BLaER1 treated with 17β-estradiol and CSF1 and Interleukin-3, amounts not matched to agents 10 nM and 100 nM (cell line): ENCODE measurements around the gene S100A16.
"Not testable (repeated sequence)": the region's sequence is repeated elsewhere in the genome, so short reads cannot be mapped to it uniquely, and the experiment has no call there.

Experiments
- H3K27ac ChIP-seq, 11 experiments: shearing (Covaris generic); formaldehyde crosslinking; 2 replicates each; pipeline ENCODE4 v1.8.1; 2022
- H3K27me3 ChIP-seq, 11 experiments: shearing (Covaris generic); formaldehyde crosslinking; 2 replicates each; pipeline ENCODE4 v1.8.1; 2022
- H3K36me3 ChIP-seq, 11 experiments: shearing (Covaris generic); formaldehyde crosslinking; 2 replicates each; pipeline ENCODE4 v1.8.1; 2022
- H3K4me1 ChIP-seq, 10 experiments: shearing (Covaris generic); formaldehyde crosslinking; 2 replicates each; pipeline ENCODE4 v1.8.1; 2022
- H3K4me2 ChIP-seq, 11 experiments: shearing (Covaris generic); formaldehyde crosslinking; 2 replicates each; pipeline ENCODE4 v1.8.1; 2022
- H3K4me3 ChIP-seq, 10 experiments: shearing (Covaris generic); formaldehyde crosslinking; 2 replicates each; pipeline ENCODE4 v1.8.1; 2022
- H3K9ac ChIP-seq, 11 experiments: shearing (Covaris generic); formaldehyde crosslinking; 2 replicates each; pipeline ENCODE4 v1.8.1; 2022
- H3K9me3 ChIP-seq, 11 experiments: shearing (Covaris generic); formaldehyde crosslinking; replicated peaks in 1 of 11; 2 replicates each; pipeline ENCODE4 v1.8.1; 2022
- H4K20me1 ChIP-seq, 11 experiments: shearing (Covaris generic); formaldehyde crosslinking; 2 replicates each; pipeline ENCODE4 v1.8.1; 2022
- Cebpa-rat ChIP-seq, 11 experiments: shearing (Covaris generic); IDR thresholded peaks; 2 replicates each; pipeline ENCODE4 v1.8.1; 2022

The S100A16 gene

DNA sequence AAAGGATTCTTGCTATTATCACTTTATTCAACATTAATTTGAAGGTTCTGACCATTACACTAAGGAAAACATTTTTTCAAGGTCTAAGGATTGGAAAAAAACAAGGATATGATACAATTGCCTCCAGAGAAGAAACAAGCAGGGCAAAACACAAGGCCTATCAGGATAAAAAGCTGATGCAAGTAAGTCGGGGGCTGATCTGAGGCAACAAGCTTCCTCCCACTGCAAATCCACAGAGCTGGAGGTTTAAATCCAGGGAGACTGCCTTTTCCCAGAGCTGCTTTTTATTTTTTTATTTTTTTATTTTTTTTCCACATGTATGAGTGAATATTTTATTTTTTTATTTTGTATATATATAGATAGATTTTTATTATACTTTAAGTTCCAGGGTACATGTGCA, 27.9 kb downstream of the S100A16 start:
- no peak for TF ChIP-seq Cebpa-rat (IDR thresholded peaks at IDR 0.05)
- no peak overlapping the region for H3K27ac ChIP-seq

DNA sequence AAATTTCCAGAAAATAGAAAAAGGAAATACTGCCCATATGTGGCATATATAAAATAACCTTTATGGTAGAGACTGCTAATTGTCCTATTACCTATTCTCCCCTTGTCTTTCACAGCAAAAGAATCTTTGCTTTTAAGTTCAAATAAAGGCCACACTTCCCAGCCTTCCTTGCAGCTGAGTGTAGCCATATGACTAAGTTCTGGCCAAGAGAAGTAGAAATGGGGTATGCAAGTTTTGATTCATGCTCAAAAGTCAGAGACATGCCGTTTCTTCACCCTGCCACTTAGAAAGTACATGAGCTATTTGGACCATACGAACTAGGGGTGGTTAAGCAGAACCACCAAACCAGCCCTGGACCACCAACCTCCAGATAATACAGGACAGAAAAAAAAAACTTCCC, 29.0 kb downstream of the S100A16 start:
- Histone ChIP-seq H3K9me3 (no peaks in the 10 kb centered on the region), H3K27ac (no peak overlapping the region), H3K9ac (no peak overlapping the region), H3K27me3 (no peaks in the 10 kb centered on the region), H3K36me3 (no peaks in the 10 kb centered on the region), H3K4me3 (no peak overlapping the region), H3K4me2 (no peak overlapping the region), H3K4me1 (peaks cover 9 to 26% (median 21%) of the 10 kb centered on the region in 10 experiments), H4K20me1 (no peaks in the 10 kb centered on the region)
- no peak for TF ChIP-seq Cebpa-rat (IDR thresholded peaks at IDR 0.05)

More for the DNA sequence above, 27.9 kb downstream of the S100A16 start:
- Histone ChIP-seq H3K27me3 (no peaks in the 10 kb centered on the region), H3K4me1 (peaks cover 9 to 27% (median 21%) of the 10 kb centered on the region in 10 experiments), H3K9me3 (no peaks in the 10 kb centered on the region), H3K36me3 (no peaks in the 10 kb centered on the region), H3K4me2 (no peak overlapping the region), H3K9ac (no peak overlapping the region), H3K4me3 (no peak overlapping the region), H4K20me1 (no peaks in the 10 kb centered on the region)

DNA sequence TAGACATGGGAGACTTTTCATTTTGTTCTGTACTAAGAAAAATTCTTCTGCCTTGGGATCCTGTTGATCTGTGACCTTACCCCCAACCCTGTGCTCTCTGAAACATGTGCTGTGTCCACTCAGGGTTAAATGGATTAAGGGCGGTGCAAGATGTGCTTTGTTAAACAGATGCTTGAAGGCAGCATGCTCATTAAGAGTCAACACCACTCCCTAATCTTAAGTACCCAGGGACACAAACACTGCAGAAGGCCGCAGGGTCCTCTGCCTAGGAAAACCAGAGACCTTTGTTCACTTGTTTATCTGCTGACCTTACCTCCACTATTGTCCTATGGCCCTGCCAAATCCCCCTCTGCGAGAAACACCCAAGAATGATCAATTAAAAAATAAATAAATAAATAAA, 29.4 kb downstream of the S100A16 start:
- H3K27me3 ChIP-seq, H3K9ac ChIP-seq, H3K9me3 ChIP-seq, H3K4me3 ChIP-seq, H3K27ac ChIP-seq, H3K36me3 ChIP-seq, H3K4me2 ChIP-seq, H4K20me1 ChIP-seq: not testable (repeated sequence)
- H3K4me1 ChIP-seq, result peaks cover 9 to 22% (median 19%) of the 10 kb centered on the region in 10 experiments

DNA sequence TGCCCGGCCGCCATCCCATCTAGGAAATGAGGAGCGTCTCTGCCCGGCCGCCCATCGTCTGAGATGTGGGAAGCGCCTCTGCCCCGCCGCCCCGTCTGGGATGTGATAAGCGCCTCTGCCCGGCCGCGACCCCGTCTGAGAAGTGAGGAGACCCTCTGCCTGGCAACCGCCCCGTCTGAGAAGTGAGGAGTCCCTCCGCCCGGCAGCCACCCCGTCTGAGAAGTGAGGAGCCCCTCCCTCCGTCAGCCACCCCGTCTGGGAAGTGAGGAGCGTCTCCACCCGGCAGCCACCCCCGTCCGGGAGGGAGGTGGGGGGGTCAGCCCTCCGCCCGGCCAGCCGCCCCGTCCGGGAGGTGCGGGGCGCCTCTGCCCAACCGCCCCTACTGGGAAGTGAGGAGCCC, 30.1 kb downstream of the S100A16 start:
- H4K20me1 ChIP-seq, H3K27me3 ChIP-seq, H3K4me3 ChIP-seq, H3K4me2 ChIP-seq, H3K27ac ChIP-seq, H3K36me3 ChIP-seq, H3K9me3 ChIP-seq, H3K9ac ChIP-seq: not testable (repeated sequence)
- peaks cover 7 to 16% (median 14%) of the 10 kb centered on the region in 10 experiments; a peak in 19 of 20 replicates for H3K4me1 ChIP-seq

DNA sequence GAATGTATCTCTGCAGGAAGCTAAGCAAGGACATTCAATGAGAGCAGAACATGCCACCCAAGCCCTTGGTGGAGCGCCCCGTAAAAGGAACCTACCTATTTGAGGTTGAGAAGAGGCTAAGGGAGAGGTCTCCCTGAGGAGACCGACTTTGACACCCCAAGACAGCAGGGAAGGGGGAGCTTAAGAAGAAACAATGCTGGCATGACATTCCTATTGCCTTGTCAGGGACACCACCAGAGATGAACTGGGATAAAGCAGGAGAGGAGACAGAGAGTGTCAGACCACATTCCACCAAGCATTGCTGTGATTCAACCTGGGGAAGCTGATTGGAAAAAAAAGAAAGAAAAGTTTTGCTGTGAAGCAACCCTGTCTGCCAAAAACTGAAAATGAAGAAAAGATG, 34.0 kb downstream of the S100A16 start:
- H3K27ac ChIP-seq, result no peak overlapping the region
- no peak for TF ChIP-seq Cebpa-rat (IDR thresholded peaks at IDR 0.05)
- no peaks in the 10 kb centered on the region for H3K36me3 ChIP-seq
- H3K9me3 ChIP-seq, result peaks cover 0 to 11% (median 7%) of the 10 kb centered on the region in 11 experiments; a peak in 13 of 22 replicates
- no peak overlapping the region for H3K4me3 ChIP-seq
- no peak overlapping the region for H3K4me2 ChIP-seq
- H3K27me3 ChIP-seq, result no peaks in the 10 kb centered on the region
- H3K9ac ChIP-seq, result no peak overlapping the region
- H3K4me1 ChIP-seq, result peaks cover 9 to 23% (median 15%) of the 10 kb centered on the region in 10 experiments
- H4K20me1 ChIP-seq, result no peaks in the 10 kb centered on the region

DNA sequence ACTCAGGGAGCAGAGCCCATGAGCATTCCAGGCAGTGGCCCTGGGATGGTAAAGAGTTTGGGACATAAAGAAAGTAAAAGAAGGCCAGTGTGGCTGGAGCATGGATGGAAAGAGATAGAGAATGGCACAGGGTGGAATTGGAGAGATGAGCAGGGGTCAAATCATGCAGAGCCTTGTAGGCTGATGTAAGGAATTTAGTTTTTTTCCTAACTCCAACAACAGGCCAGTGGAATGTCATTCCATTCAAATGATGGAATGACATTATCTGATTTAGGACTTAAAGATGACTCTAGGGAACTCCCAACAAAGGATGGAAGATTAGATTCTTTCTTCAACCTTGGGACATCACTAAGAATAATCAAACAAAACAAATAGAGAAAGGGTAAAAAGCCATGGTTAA, 34.4 kb downstream of the S100A16 start:
- no peak overlapping the region for H3K4me2 ChIP-seq
- no peak for TF ChIP-seq Cebpa-rat (IDR thresholded peaks at IDR 0.05)
- peaks cover 13 to 28% (median 20%) of the 10 kb centered on the region in 10 experiments for H3K4me1 ChIP-seq
- no peak overlapping the region for H3K4me3 ChIP-seq
- H3K27me3 ChIP-seq, result no peaks in the 10 kb centered on the region
- no peaks in the 10 kb centered on the region for H3K36me3 ChIP-seq
- no peak overlapping the region for H3K9ac ChIP-seq
- peaks cover 0 to 15% (median 7%) of the 10 kb centered on the region in 11 experiments; a peak in 13 of 22 replicates for H3K9me3 ChIP-seq
- no peak overlapping the region for H3K27ac ChIP-seq
- no peaks in the 10 kb centered on the region for H4K20me1 ChIP-seq

DNA sequence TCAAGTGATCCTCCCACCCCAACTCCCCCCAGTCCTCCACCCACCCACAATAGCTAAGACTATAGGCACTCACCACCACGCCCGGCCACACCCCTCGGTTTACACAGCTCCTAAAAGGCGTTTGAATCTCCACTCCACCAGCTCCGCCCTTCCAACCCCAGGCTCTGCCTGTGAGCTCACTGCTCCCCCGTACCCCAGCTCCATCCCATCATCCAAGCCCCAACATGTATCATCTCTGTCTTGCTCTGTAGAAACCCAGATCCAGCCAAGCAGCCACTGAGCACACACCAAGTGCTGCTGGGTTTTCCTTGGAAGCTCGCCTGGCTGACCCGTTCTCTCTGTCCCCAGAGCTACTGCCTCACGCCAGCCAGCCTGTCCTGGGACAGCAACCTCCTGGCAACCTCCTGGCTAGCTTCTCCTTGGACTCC, 35.3 kb downstream of the S100A16 start:
- Histone ChIP-seq H3K4me1 (peaks cover 22 to 36% (median 28%) of the 10 kb centered on the region in 10 experiments), H3K4me2 (peak overlapping the region in 4 of 11 experiments; percentile 39 to 76 (median 64); a peak in 6 of 22 replicates), H3K36me3 (no peaks in the 10 kb centered on the region), H4K20me1 (no peaks in the 10 kb centered on the region), H3K27ac (peak overlapping the region in 2 of 11 experiments; percentile 28 to 64; a peak in 1 of 22 replicates), H3K9me3 (peaks cover 0 to 15% (median 7%) of the 10 kb centered on the region in 11 experiments; a peak in 13 of 22 replicates), H3K9ac (no peak overlapping the region; a peak in 1 of 22 replicates), H3K4me3 (no peak overlapping the region), H3K27me3 (no peaks in the 10 kb centered on the region)
- no peak for TF ChIP-seq Cebpa-rat (IDR thresholded peaks at IDR 0.05)

DNA sequence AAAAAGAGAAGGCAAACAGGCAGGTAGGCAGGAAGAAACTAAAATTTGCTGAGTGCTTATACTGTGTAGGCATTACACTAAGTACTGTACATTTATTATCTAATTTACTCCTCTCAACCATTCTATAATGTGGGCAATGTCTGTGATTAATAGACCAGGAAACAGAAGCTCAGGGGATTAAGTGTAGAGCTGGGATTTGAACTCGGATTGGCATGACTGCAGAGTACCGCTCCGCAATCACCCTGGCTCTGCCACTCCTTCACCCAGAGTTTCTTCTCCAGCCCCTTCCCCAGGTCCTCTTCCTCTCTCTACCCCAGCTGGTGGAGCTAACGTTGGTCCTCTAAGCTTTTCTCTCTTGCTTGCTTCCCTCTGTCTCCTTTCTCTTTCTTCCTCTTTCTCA, 35.8 kb downstream of the S100A16 start:
- Histone ChIP-seq H3K27me3 (no peaks in the 10 kb centered on the region), H3K4me1 (peaks cover 25 to 41% (median 33%) of the 10 kb centered on the region in 10 experiments), H3K9ac (peak overlapping the region in 3 of 11 experiments; percentile 7 to 44 (median 25); a peak in 4 of 22 replicates), H4K20me1 (no peaks in the 10 kb centered on the region), H3K4me3 (no peak overlapping the region), H3K27ac (peak overlapping the region in 7 of 11 experiments; percentile 6 to 64 (median 34); a peak in 7 of 22 replicates), H3K9me3 (peaks cover 0 to 15% (median 7%) of the 10 kb centered on the region in 11 experiments; a peak in 13 of 22 replicates), H3K4me2 (peak overlapping the region; percentile 13 to 76 (median 59)), H3K36me3 (no peaks in the 10 kb centered on the region)
- no peak for TF ChIP-seq Cebpa-rat (IDR thresholded peaks at IDR 0.05)

DNA sequence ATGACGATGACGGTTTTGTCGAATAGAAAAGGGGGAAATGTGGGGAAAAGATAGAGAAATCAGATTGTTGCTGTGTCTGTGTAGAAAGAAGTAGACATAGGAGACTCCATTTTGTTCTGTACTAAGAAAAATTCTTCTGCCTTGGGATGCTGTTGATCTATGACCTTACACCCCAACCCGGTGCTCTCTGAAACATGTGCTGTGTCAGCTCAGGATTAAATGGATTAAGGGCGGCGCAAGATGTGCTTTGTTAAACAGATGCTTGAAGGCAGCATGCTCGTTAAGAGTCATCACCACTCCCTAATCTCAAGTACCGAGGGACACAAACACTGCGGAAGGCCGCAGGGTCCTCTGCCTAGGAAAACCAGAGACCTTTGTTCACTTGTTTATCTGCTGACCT, 37.4 kb downstream of the S100A16 start:
- H3K27ac ChIP-seq, result peak overlapping the region in 3 of 11 experiments; percentile 38 to 84 (median 53); a peak in 2 of 22 replicates
- H3K27me3 ChIP-seq, H4K20me1 ChIP-seq, H3K4me3 ChIP-seq, H3K4me2 ChIP-seq, H3K36me3 ChIP-seq, H3K9ac ChIP-seq: not testable (repeated sequence)
- peaks cover 0 to 15% (median 7%) of the 10 kb centered on the region in 11 experiments; a peak in 13 of 22 replicates for H3K9me3 ChIP-seq
- H3K4me1 ChIP-seq, result peaks cover 25 to 57% (median 43%) of the 10 kb centered on the region in 10 experiments

DNA sequence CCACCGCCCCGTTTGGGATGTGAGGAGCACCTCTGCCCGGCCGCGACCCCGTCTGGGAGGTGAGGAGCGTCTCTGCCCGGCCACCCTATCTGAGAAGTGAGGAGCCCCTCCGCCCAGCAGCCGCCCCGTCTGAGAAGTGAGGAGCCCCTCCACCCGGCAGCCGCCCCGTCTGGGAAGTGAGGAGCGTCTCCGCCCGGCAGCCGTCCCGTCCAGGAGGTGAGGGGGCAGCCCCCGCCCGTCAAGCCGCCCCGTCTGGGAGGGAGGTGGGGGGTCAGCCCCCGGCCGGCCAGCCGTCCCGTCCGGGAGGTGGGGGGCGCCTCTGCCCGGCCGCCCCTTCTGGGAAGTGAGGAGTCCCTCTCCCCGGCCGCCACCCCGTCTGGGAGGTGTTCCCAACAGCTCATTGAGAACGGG, 37.9 kb downstream of the S100A16 start:
- Histone ChIP-seq H3K9me3 (peaks cover 0 to 15% (median 7%) of the 10 kb centered on the region in 11 experiments; a peak in 13 of 22 replicates), H3K4me1 (peaks cover 25 to 59% (median 43%) of the 10 kb centered on the region in 10 experiments), H3K27ac (peak overlapping the region in 7 of 11 experiments; percentile 11 to 84 (median 38); a peak in 8 of 22 replicates)
- not testable (repeated sequence) for H3K36me3 ChIP-seq, H3K9ac ChIP-seq, H3K4me2 ChIP-seq, H3K4me3 ChIP-seq, H4K20me1 ChIP-seq, H3K27me3 ChIP-seq
